ENCODE measurements around the gene SEC14L1. TPM values are rescaled to one million over a fixed set of nuclear protein-coding genes. Genes with fewer than 3 reads are reported as not detected.

Gene SEC14L1
- total and polyA plus RNA-seq, 2 of the 8 experiments (the other 6 are each of a cell fraction or from before 2014, with no cell fraction given): 27.2 to 74.4 TPM

- TF ChIP-seq KDM4A (IDR thresholded peaks at IDR 0.05; ENCODE audit: low read depth, low read length, severe bottlenecking): no peak
- TF ChIP-seq TEAD4 (IDR thresholded peaks at IDR 0.05; ENCODE audit: low read depth, low read length): no peak
These were observed 15.3 kb upstream of the SEC14L1 start (continued) for GRCh38 chr17:77125432-77125901.
